Fibroblast of mammary gland (primary cell): ENCODE measurements around the gene CCDC178.

Source experiments
- DNase-seq: peaks from one replicate; pipeline ENCODE4 v3.0.0-alpha.2; 2010; ENCODE audit warnings: low read depth
- H3K4me3 ChIP-seq: 2 replicates; pipeline ENCODE4 v1.5.1; 2011; ENCODE audit warnings: low read depth, mild to moderate bottlenecking, low read length, moderate library complexity; ENCODE audit not compliant: control insufficient read depth
- TF ChIP-seq, protein P1 (sequence below): conservative IDR thresholded peaks from 2 replicates; pipeline ENCODE4 v1.5.1; 2011; ENCODE audit warnings: low read depth, low read length, inconsistent platforms; ENCODE audit not compliant: control insufficient read depth, insufficient read depth

Gene CCDC178

DNA sequence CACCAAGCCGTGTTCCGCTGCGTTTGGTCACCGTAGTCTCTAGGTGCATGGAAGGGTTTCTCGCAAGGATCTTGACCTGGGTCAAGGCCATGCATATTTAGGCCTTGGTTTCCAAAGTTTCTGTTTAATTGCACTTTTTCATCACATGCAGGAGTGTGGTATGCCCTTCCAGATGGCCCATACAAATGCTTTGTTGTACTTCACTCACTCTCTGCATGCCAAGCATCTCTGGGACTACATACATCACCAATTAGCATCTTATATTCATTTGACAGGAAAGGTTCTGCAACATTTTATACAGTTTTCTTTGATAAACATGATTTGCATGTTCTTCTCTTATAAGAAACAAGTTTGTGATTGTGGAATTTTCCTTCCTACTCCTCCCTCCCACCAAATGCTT, 534.9 kb downstream of the CCDC178 start:
- H3K4me3 ChIP-seq = no peak overlapping the region
- DNase-seq = no peak
- TF ChIP-seq, protein P1, sequence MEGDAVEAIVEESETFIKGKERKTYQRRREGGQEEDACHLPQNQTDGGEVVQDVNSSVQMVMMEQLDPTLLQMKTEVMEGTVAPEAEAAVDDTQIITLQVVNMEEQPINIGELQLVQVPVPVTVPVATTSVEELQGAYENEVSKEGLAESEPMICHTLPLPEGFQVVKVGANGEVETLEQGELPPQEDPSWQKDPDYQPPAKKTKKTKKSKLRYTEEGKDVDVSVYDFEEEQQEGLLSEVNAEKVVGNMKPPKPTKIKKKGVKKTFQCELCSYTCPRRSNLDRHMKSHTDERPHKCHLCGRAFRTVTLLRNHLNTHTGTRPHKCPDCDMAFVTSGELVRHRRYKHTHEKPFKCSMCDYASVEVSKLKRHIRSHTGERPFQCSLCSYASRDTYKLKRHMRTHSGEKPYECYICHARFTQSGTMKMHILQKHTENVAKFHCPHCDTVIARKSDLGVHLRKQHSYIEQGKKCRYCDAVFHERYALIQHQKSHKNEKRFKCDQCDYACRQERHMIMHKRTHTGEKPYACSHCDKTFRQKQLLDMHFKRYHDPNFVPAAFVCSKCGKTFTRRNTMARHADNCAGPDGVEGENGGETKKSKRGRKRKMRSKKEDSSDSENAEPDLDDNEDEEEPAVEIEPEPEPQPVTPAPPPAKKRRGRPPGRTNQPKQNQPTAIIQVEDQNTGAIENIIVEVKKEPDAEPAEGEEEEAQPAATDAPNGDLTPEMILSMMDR = no peak

DNA sequence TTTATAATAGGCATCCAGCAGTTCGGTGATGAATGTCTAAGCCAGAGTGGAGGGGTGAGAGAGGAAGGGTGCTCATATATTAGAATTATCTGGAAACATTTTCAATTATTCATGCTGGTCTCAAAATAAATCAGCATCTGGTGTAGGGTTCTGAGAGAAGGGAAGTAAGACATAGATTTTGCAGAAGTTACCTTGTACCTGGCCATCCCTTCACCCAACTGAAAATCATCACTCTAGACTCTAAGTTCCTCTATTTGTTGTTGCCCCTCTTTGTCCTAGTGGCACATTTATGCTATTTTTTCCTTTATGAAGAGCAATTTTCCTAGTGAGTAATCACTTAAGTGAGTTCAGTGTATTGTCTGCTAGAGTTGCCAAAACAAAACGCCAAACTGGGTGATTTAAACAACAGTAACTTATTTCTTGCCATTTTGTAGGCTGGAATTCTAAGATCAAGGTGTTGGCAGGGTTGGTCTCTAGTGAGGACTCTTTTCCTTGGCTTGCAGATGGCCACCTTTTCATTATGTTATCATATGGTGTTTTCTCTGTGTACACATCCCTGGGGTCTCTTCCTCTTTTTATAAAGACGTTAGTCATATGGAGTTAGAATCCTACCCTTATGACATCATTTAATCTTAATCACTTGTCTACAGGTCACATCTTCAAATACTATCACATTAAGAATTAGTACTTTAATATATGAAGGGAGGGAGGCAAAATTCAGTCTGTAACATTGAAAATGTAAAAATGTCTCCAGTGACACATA, 537.8 kb downstream of the CCDC178 start:
- no peak overlapping the region for H3K4me3 ChIP-seq
- DNase-seq = no peak
- TF ChIP-seq, protein P1 = no peak

DNA sequence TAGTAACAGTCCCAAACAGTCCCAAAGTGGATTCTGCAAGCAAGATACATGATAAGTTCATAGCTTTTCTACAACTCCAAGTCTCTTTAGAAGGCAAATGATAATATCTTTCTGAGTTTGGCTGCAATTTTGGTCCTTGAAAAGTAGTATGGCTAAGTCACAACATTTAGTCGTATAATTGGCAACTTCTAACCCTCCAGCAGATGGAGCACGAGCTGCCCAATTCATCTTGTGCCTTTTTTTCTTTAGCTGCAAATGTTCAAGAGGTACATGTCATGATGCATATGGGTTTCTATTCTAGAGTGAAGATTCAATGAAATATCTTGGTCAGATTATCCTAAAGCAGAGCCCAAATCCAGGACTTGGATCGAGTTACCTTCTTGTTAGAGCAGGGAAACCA, 540.7 kb downstream of the CCDC178 start:
- peak; percentile 68 for DNase-seq
- no peak overlapping the region for H3K4me3 ChIP-seq
- TF ChIP-seq, protein P1 = peak; percentile 66

DNA sequence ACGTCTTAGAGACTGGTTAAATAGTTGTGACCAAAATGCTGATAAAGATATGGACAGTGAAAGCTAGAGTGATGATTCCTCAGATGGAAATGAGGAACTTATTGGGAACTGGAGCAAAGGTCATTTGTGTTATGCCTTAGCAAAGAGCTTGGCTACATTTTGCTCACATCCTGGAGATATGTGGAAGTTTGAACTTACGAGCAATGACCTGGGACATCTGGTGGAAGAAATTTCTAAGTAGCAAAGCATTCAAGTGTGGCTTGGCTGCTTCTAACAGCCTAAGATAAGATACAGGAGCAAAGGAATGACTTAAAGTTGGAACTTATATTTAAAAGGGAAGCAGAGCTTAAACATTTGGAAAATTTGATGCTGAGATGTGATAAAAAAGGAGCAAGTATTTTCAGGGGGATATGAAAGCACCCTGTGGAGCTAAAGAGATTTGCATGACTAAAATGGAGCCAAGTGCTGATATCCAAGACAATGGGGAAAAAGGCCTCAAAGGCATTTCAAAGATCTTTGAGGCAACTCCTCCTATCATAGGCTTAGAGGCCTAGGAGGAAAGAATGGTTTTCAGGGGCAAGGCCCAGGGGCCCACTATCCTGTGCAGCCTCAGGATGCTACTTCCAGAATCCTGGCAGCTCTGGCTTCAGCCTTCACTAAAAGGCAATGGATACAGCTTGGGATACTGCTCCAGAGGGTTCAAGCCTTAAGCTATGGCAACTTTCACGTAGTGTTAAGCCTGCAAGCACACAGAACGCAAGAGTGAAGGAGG, 543.6 kb downstream of the CCDC178 start:
- peak; percentile 38 for DNase-seq
- TF ChIP-seq, protein P1 = no peak
- H3K4me3 ChIP-seq = no peak overlapping the region

DNA sequence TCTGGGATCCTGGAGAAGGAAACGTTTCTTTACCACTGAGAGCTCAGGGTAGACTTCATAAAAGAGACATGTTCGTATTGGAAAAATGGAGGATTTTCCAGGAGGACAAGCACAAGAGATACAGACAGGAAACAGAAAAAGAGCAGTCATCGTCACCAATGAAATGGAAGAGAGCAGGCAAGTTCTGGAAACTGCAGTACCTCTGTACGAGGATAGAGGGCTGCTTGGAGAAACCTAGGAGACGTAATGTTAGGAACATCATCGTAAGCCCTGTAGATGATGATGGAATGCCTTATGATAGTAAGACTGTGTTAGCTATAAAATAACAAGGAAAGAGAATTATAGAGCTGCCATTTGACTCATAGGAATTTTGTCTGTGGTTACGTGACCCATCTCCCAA, 546.6 kb downstream of the CCDC178 start:
- no peak overlapping the region for H3K4me3 ChIP-seq
- TF ChIP-seq, protein P1 = peak; percentile 43
- peak; percentile 23 for DNase-seq

DNA sequence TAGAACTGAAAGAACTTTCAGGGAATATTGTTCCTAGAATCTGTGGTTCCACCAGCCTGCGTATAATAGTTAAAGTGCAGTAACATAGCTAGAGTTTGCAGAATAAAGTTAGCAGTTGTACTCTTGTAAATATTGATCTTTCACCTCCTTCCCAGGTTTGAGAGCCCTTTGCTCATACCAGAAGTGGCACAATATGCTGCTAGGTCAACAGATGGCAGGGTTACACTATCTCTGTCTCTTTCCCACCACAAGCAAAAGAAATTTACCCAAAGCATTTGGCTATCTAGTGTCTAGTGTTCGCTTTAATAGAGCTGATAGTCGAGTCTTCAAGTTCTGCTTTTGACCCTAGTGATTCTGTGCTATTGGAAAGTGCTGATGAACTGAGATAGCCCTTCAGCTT, 548.7 kb downstream of the CCDC178 start:
- no peak overlapping the region for H3K4me3 ChIP-seq
- no peak for DNase-seq
- TF ChIP-seq, protein P1 = no peak

DNA sequence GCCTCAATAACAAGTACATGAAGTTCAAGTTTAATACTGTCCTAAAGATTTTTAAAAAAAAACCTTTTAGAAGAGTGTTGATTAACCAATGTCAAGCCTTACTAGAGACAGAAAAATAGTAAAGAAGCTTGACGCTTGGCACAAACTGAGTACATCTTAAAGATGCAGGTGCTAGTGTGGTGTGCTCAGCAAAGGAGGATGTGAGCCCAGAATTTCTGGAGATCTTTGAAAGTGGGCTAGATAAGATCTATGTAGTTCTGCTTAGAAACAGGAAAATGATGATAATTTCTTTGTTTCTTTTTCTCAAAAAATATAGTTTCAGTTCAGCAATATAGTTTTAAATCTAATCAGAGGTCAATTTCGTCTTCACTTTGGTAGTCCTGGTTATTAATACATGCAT, 549.4 kb downstream of the CCDC178 start:
- TF ChIP-seq, protein P1 = no peak
- DNase-seq = no peak

More for the DNA sequence above, 549.4 kb downstream of the CCDC178 start:
- H3K4me3 ChIP-seq = no peak overlapping the region
